GM18508 (cell line): ENCODE results near the gene SMIM41.
A peak's percentile ranks its signal among the peaks of the same experiment; 100 is the strongest.

Source experiments
- ATAC-seq: cut with Tn5 transposase; IDR thresholded peaks from one replicate; pipeline ENCODE4 v1.9.1; 2021; ENCODE audit warnings: moderate number of reproducible peaks; ENCODE audit not compliant: insufficient read depth, unreplicated experiment

Gene SMIM41

DNA sequence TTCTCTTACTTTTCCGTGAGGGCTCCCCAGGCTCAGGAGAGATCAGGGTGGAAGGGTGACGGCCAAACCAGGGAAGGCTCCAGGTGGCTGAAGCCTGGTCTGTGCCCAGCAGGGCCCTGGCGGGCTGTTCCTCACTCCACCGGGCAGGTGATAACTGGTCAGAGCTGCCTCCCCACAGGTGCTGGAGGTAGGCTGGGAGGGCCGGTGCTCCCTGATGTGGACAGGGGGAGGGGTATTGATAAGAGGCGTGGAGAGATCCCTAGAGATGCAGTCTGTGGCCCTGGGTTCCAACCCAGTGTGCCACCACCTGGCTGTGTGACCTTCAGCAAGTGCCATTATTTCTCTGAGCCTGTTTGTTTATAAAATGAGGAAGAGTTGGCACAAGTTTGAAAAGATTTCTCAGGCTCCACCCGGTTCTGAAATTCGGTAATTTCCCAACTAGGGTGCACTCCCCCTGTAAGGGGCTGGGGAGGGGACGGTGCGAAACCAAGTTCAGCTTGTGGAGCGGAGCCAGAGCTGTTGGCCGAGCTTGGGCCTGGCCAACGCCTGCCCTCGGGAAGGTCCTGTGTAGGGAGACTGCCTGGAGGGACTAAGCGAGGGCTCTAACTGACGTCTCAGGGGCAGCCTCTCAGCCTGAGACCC lies 29.3 kb upstream of the SMIM41 start:
- no peak for ATAC-seq

DNA sequence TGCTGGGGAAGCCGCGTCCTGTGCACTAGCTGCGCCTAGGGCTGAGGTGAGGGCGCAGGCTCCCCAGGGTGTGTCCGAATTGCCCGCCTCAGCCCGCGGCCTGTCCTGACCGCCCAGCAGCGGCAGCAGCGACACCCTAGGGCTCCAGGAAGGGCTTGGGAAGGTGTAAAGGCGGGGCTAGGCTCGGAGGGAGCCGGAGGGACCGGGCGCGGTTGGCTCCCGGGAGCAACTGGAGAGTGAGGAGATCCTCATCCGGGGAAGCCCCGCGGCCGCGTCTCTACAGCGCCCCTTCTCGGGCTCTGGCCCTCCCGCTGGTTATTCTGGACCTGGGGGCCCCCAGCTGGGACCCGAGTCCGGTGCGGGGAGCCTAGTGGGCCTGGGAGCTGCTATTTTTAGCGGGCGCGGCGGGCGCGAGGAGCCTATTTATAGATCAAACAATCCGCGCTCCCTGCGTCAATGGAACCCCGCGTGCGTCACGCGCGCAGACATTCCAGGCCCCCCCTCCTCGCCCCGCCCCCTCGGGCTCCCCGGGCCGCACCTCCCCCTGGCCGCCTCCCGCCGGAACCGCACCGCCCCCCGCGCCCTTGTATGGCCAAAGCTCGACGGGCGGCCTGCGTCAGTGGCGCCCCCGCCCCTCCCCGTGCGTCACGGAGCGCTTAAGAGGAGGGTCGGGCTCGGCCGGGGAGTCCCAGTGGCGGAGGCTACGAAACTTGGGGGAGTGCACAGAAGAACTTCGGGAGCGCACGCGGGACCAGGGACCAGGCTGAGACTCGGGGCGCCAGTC lies 28.6 kb upstream of the SMIM41 start, which contains the start of gene NR4A1:
Gene NR4A1, plus strand, starts transcription at position 685 of the 784 bp plus-strand sequence. CDS start 2,887 bp downstream, outside the sequence.
- peak; percentile 44 for ATAC-seq

DNA sequence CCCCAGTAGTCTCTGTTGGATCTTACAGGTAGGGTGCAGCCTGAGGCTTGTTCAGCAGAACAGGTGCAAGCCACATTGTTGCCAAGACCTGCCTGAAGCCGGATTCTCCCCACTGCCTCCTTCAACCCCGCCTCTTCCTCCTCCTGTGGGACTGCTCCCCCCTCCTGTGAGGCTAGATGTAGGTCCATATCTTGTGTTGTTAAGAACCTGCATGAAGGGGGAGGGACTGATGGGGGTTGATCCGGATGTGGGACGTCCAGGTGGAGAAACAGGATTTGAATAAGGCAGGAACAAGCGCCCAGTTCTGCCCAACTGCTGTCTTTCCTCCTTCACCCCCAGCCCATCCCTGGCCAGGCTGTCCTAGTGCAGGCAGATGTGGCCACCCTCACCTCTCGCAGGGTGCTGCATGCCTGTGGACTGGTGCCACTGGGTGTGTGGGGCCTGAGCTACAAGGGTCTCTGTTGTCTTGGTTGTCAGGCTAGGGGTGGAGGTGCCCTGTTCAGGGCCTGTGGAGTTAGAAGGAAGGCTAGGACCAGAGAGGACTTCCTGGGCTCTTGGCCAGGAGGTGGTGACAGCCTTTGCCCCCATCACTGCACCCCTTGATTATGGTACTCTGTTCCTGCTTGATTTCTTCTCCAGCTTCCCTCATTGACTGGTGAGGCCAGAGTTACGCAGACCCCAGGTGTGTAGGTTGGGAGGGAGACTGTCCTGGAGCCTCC lies 26.9 kb upstream of the SMIM41 start:
- ATAC-seq: no peak

DNA sequence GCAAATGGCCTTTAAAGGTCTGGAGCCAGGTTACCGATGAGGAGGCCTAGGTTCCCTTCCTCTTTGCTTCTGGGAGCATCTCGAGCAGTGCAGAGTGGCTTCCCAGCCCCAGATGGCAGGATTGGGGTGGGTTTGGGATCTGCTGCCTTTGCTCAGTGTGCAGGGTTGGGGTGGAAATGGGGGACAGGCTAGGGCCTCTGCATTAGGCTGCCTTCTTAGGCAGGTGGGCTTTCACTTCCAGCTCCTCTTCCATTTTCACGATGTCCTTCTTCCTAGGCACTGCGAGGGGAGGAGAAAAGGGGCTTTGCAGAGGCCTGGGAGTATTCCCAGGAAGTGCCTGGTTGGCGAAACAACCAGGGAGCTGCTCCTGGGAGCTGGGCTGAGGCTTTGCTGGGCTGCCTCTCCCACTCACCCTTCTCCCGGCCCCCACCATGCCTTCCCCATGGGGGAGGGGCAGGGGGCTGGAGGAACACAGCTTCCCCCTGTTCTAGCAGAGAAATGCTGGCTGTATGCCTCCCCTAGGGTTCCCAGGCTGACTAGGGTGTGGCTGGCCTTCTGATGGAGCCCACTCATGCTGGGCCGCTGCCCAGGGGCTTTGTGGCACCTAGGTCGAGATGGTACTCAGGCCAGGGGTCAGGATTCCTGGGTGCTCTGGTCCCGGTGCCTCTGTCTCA lies 25.8 kb upstream of the SMIM41 start:
- no peak for ATAC-seq

DNA sequence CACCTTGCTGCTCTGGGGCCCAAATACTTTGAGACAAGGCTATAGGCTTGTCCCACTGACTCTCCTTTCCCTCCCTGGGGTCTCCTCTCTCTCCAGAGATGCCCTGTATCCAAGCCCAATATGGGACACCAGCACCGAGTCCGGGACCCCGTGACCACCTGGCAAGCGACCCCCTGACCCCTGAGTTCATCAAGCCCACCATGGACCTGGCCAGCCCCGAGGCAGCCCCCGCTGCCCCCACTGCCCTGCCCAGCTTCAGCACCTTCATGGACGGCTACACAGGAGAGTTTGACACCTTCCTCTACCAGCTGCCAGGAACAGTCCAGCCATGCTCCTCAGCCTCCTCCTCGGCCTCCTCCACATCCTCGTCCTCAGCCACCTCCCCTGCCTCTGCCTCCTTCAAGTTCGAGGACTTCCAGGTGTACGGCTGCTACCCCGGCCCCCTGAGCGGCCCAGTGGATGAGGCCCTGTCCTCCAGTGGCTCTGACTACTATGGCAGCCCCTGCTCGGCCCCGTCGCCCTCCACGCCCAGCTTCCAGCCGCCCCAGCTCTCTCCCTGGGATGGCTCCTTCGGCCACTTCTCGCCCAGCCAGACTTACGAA lies 25.2 kb upstream of the SMIM41 start:
- ATAC-seq: no peak

DNA sequence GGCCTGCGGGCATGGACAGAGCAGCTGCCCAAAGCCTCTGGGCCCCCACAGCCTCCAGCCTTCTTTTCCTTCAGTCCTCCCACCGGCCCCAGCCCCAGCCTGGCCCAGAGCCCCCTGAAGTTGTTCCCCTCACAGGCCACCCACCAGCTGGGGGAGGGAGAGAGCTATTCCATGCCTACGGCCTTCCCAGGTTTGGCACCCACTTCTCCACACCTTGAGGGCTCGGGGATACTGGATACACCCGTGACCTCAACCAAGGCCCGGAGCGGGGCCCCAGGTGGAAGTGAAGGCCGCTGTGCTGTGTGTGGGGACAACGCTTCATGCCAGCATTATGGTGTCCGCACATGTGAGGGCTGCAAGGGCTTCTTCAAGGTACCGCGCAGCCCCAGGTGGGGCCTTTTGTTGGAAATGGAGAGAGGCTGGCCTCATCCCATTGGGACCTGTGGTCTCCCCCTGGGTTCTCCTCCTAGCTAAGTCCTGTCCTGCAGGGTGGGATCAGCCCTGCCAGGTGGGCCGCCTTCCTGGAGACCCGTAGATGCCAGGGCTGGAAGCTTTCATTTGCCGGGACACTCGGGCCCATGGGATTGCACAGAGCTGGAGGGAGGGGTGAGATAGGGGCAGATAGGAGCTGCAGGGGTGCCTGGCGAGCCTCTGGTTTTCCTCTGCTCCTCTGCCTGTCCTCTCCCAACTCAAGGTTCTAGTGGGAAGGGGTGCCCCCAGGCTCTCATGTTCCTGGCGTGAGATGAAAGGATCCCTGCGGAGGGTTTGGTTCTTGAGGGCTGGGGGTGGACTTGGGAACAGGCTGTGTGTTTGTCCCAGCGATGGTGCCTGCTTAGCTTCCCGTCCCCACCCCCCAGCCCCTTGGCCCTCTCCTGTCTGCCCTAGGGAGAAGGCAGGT lies 24.4 kb upstream of the SMIM41 start:
- ATAC-seq: no peak

DNA sequence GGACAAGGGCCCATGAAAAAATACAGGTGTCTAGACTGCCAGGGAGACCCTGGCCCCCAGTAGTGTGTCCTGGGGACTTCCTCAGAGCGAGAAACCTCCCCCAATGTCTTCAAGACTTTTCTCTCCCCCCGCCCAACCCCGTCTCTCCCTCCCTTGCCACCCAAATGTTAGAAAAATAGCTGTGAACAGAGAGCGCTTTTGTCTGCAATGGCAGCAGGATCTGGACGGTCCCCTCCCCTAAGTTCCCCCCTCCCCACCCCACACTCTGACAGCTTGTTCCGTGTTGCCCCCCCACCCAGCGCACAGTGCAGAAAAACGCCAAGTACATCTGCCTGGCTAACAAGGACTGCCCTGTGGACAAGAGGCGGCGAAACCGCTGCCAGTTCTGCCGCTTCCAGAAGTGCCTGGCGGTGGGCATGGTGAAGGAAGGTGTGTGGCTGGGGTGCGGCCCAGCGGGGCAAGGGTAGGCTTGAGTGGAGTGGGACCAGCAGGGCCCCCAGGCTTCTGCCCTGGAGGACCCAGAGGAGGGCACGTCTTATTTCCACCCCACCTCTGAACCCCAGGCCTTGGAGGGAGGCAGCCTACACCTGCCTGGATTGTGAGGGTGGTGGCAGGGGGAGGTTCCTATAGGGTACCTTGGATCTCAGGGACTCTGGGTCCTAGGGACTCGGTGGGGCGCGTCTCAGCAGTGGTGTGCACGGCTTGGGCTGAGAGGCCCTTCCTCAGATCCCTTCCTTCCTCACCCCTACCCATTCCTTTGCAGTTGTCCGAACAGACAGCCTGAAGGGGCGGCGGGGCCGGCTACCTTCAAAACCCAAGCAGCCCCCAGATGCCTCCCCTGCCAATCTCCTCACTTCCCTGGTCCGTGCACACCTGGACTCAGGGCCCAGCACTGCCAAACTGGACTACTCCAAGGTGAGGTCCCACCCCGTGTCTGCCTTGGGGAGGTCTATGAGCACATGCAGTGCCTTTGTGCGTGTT lies 23.5 kb upstream of the SMIM41 start:
- no peak for ATAC-seq

DNA sequence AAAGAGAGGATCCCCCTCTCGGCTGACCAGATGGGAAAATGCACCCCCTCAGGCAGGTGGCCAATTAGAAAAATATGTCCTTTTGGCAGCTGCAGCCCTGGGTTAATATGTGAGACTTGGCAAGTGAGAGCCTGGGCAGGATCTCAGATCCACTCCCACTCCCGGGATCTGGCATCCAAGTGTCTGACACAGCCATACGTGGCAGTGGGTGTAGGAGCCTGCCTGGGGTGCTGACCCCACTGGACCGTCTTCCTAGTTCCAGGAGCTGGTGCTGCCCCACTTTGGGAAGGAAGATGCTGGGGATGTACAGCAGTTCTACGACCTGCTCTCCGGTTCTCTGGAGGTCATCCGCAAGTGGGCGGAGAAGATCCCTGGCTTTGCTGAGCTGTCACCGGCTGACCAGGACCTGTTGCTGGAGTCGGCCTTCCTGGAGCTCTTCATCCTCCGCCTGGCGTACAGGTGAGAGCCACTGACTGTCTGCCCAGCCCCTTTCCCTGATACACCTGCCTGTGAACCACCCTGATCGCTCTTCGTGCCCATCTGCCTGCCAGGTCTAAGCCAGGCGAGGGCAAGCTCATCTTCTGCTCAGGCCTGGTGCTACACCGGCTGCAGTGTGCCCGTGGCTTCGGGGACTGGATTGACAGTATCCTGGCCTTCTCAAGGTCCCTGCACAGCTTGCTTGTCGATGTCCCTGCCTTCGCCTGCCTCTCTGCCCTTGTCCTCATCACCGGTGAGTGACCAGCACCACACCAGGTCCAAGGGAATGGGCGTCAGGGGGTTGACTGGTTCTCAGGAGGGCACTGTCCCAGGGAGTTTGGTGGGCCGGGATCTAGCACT lies 22.5 kb upstream of the SMIM41 start:
- ATAC-seq: no peak

DNA sequence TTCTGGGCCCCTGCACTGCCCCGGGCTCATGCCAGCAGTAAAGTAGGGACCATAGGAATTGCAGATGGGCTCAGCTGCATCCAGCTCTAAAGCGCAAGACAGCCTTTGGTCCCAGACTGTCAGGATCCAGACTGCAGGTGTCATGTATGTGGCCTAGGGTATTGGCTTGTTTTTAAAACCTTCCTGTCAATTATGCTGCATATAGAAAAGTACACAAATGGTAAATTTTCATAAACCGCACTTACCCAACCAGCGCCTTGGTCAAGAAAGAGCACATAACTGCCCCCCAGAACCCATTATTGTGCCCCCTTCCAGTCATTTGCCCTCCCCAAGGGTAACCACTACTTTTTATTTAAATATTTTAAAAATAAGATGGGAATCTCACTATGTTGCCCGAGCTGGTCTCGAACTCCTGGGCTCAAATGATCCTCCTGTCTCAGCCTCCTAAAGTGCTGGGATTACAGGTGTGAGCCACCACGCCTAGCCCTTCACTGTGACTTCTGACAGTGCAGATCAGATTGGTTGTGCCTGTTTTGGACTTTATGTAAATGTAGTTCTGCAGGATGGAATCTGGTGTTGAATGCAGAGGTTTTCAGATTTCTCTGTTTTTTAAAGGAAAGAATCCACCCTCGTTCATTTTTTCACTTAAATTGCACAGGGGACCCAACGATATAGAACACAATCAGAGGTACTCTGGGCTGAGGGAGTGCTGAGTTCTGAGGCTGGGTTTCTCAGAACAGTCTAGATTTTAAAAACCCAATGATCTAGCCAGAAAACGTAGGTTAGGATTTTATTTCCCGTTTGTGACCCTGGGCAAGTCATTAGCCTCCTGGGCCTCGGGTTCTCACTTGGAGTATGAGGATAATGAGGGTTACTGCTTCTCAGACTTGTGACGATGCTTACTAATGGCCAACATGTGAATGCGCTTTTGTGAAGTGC lies 21.6 kb upstream of the SMIM41 start:
- ATAC-seq: no peak

DNA sequence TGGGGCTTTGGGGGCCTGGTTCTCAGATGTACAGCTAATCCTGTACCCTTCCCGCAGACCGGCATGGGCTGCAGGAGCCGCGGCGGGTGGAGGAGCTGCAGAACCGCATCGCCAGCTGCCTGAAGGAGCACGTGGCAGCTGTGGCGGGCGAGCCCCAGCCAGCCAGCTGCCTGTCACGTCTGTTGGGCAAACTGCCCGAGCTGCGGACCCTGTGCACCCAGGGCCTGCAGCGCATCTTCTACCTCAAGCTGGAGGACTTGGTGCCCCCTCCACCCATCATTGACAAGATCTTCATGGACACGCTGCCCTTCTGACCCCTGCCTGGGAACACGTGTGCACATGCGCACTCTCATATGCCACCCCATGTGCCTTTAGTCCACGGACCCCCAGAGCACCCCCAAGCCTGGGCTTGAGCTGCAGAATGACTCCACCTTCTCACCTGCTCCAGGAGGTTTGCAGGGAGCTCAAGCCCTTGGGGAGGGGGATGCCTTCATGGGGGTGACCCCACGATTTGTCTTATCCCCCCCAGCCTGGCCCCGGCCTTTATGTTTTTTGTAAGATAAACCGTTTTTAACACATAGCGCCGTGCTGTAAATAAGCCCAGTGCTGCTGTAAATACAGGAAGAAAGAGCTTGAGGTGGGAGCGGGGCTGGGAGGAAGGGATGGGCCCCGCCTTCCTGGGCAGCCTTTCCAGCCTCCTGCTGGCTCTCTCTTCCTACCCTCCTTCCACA lies 20.7 kb upstream of the SMIM41 start:
- ATAC-seq: no peak

DNA sequence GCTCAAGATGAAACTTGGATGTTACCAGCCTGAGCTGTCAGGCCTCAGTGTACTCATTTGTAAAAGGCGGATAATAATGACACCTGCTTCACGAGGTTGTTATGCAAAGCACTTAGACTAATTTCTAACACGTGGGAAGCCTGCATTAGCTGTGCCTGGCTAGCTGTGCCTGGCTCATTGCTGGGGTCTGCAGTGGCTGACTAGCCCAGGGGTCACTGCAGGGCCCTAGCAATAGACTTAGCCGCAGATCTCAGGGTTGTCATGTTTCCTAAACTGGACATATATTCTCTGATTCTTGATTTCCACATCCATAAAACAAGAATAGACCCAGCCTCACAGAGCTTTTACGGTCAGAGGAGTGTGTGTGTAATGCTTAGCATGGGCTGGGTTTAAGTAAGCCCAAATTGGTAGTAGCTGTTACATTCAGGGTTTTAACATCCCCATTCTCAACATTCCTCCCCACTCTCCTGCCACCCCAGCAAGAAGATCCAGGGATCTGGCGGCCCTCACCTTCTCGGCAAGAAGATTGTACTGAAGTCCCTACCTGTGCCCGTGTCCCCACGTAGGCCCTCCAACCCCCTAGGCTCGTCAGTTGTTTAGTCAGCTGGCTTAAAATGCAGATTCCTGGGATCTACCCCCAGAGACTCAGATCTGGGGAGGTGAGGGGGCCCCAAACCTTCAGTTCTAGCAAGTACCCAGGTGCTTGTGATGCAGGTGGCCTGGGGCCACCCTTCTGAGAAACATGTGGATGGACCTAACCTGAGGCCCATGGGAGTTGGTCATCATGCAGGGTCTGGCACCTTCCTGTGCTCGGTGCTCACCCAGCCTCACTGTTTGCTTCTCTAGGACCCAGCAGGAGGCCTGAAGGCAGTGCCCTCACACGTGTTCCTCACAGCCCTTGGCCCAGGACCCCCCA lies 19.7 kb upstream of the SMIM41 start:
- no peak for ATAC-seq

DNA sequence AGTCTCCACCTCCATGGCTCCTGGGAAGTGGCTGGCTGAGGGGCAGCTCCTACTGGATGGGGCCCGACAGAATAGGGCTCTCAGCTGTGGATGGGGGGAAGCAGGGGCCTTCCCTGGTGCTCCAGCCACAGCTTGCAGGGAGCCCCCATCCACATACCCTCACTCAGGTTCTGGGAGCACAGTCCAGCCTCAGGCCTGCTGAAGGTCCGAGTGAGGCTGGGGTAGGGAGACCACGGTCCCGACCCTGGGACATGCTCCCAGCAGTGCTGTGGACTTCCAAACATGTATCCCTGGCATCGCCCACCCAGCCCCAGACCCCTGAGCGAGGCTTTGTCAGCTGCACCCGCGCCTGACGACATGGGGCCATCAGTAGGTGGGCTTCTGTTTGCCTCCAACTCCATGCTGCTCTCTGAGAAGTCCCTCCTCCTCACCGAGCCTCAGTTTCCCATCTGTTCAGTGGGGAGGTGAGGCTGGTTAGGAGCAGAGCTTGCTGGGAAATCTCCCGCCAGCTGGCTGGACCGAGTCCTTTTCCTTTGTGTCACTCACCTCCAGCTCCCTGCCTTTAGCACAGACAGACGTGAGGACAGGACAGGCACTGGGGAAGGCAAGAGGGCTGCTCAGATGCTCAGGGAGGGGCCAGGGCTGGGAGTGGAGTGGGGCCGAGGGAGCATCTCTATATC lies 18.9 kb upstream of the SMIM41 start:
- ATAC-seq: no peak

DNA sequence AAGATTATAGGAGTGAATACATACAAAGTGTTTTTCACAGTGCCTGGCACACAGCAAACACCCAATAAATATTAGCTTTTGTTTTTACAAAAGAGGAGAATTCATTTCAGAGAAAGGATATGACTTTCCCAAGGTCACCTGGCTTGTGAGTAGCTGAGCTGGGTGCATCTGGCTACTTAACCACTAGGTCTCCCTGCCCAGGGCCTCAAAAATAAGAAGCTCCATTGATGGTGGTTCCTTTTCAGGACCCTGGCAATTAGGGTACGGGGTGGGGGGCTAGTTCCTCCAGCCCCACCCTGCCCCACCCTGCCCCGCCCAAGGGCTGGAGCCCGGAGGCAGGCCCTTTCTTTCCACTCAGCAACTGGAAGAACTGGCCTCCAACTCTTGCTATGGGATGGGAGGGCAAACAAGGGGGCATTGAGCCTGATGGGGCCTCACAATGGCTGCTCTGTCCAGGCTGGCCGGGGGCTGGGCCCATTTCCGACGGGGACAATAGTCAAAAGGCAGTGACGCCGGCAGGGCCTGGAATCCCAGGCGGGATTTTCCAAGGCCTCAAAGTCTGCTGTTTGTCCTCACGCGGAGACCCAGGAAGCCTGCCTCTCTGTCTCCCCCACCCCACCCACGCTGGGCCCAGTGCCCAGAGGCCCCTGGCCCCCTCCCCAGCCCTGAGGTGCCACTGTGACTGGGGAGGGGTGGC lies 17.9 kb upstream of the SMIM41 start:
- ATAC-seq: no peak
